SK-N-SH treated with all-trans-retinoic acid at 6 μM for 48 hours (cell line): ENCODE data around the gene FNIP1.

Experiments used
- BACH2 ChIP-seq: fragments of 250-450 bp; sonication (Bioruptor Pico); IDR thresholded peaks from 2 replicates; pipeline ENCODE4 v1.9.0; 2021; ENCODE audit warnings: mild to moderate bottlenecking, borderline replicate concordance
- RARB ChIP-seq: fragments of 250-450 bp; sonication (Bioruptor Pico); IDR thresholded peaks from 2 replicates; pipeline ENCODE4 v1.8.0; 2021; ENCODE audit warnings: mild to moderate bottlenecking, moderate library complexity
- SNAI2 ChIP-seq: fragments of 250-450 bp; sonication (Bioruptor Pico); IDR thresholded peaks from 2 replicates; pipeline ENCODE4 v1.5.0; 2020; ENCODE audit warnings: mild to moderate bottlenecking, moderate library complexity
- TCF4 ChIP-seq: fragments of 250-450 bp; sonication (Bioruptor Pico); IDR thresholded peaks from 2 replicates; pipeline ENCODE4 v1.8.0; 2021; ENCODE audit warnings: mild to moderate bottlenecking, moderate library complexity, borderline replicate concordance
- ZC3H10 ChIP-seq: fragments of 250-450 bp; sonication (Bioruptor Pico); IDR thresholded peaks from 2 replicates; pipeline ENCODE4 v1.5.1; 2021; ENCODE audit warnings: mild to moderate bottlenecking, moderate library complexity
- ZFP30 ChIP-seq: fragments of 450-650 bp; formaldehyde crosslinking; IDR thresholded peaks from 2 replicates; pipeline ENCODE4 v1.5.0; 2022; ENCODE audit warnings: mild to moderate bottlenecking, moderate library complexity
- TF ChIP-seq, protein P1 (sequence below): fragments of 250-450 bp; sonication (Bioruptor Pico); IDR thresholded peaks from 2 replicates; pipeline ENCODE4 v1.5.1; 2020; ENCODE audit warnings: low read depth, mild to moderate bottlenecking, moderate library complexity
- TF ChIP-seq, protein P2 (sequence below): fragments of 250-450 bp; sonication (Bioruptor Pico); IDR thresholded peaks from 2 replicates; pipeline ENCODE4 v1.8.0; 2020; ENCODE audit warnings: mild to moderate bottlenecking, moderate library complexity, borderline replicate concordance
- TF ChIP-seq, protein P3 (sequence below): fragments of 250-450 bp; sonication (Bioruptor Pico); IDR thresholded peaks from 2 replicates; pipeline ENCODE4 v1.5.1; 2021; ENCODE audit warnings: mild to moderate bottlenecking, moderate library complexity

- no peak for TF ChIP-seq ZC3H10 (CRISPR knock-in tag)
- TF ChIP-seq RARB (CRISPR knock-in tag), result no peak
- no peak for TF ChIP-seq TCF4
- TF ChIP-seq SNAI2 (CRISPR knock-in tag), result no peak
- TF ChIP-seq, protein P1, sequence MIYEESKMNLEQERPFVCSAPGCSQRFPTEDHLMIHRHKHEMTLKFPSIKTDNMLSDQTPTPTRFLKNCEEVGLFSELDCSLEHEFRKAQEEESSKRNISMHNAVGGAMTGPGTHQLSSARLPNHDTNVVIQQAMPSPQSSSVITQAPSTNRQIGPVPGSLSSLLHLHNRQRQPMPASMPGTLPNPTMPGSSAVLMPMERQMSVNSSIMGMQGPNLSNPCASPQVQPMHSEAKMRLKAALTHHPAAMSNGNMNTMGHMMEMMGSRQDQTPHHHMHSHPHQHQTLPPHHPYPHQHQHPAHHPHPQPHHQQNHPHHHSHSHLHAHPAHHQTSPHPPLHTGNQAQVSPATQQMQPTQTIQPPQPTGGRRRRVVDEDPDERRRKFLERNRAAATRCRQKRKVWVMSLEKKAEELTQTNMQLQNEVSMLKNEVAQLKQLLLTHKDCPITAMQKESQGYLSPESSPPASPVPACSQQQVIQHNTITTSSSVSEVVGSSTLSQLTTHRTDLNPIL (CRISPR knock-in tag), result no peak
- TF ChIP-seq, protein P2, sequence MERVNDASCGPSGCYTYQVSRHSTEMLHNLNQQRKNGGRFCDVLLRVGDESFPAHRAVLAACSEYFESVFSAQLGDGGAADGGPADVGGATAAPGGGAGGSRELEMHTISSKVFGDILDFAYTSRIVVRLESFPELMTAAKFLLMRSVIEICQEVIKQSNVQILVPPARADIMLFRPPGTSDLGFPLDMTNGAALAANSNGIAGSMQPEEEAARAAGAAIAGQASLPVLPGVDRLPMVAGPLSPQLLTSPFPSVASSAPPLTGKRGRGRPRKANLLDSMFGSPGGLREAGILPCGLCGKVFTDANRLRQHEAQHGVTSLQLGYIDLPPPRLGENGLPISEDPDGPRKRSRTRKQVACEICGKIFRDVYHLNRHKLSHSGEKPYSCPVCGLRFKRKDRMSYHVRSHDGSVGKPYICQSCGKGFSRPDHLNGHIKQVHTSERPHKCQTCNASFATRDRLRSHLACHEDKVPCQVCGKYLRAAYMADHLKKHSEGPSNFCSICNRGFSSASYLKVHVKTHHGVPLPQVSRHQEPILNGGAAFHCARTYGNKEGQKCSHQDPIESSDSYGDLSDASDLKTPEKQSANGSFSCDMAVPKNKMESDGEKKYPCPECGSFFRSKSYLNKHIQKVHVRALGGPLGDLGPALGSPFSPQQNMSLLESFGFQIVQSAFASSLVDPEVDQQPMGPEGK, result no peak
- TF ChIP-seq, protein P3, sequence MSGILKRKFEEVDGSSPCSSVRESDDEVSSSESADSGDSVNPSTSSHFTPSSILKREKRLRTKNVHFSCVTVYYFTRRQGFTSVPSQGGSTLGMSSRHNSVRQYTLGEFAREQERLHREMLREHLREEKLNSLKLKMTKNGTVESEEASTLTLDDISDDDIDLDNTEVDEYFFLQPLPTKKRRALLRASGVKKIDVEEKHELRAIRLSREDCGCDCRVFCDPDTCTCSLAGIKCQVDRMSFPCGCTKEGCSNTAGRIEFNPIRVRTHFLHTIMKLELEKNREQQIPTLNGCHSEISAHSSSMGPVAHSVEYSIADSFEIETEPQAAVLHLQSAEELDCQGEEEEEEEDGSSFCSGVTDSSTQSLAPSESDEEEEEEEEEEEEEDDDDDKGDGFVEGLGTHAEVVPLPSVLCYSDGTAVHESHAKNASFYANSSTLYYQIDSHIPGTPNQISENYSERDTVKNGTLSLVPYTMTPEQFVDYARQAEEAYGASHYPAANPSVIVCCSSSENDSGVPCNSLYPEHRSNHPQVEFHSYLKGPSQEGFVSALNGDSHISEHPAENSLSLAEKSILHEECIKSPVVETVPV (CRISPR knock-in tag), result no peak
- TF ChIP-seq BACH2, result no peak
- TF ChIP-seq ZFP30 (CRISPR knock-in tag), result no peak
Measured at GRCh38 chr5:131756942-131757341, 39.9 kb downstream of the FNIP1 start.
